RWPE1 (cell line): ENCODE results near the gene RPLP2.

Experiments used
- CTCF ChIA-PET: fragments of 350-600 bp; sonication (Branson Sonifier 250); formaldehyde crosslinking; extraction: SDS; loops from one replicate; lab custom pipeline; 2021; lab: Yijun Ruan, JAX
- POLR2A ChIA-PET: fragments of 400-600 bp; formaldehyde crosslinking; extraction: SDS; loops from one replicate; lab custom pipeline; 2020; ENCODE audit warnings: antibody characterized with exemption; ENCODE audit not compliant: low non-redundant PET; lab: Yijun Ruan, JAX
- DNase-seq: peaks from one replicate; pipeline ENCODE4 v3.0.0; 2012; ENCODE audit warnings: low spot score
- H3K27ac ChIP-seq: fragments of 450-650 bp; 2 replicates; pipeline ENCODE4 v1.5.1; 2017
- CTCF ChIP-seq: fragments of 450-650 bp; conservative IDR thresholded peaks from 2 replicates; pipeline ENCODE4 v1.5.1; 2017; ENCODE audit warnings: low read depth, mild to moderate bottlenecking

The RPLP2 gene

DNA sequence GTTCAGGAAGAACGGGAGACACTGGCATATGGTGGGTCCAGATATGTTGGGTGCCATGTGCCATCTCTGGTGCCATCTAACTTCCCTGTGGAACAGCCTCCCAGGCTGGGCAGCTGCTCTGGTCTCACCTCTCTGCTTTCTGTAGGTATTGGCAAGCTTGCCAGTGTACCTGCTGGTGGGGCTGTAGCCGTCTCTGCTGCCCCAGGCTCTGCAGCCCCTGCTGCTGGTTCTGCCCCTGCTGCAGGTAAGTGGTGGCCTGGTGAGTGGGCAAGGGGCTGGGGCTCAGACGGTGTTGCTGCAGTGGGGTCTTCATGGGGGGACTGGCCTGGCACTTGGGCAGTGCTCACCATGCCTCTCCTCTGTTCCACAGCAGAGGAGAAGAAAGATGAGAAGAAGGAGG is 2.6 kb downstream of the RPLP2 start:
- CTCF ChIA-PET = no interaction called here
- POLR2A ChIA-PET = interaction anchor here (0.7 to 1.1 kb wide), 2 partner anchors 17 to 22 kb away, joined by 3 to 4 read pairs; no protein-coding TSS in a partner anchor
- no peak for TF ChIP-seq CTCF
- no peak for DNase-seq
- peak overlapping the region; percentile 97 for H3K27ac ChIP-seq

- peak overlapping the region; percentile 97 for H3K27ac ChIP-seq
- DNase-seq = no peak
- POLR2A ChIA-PET = interaction anchor here (0.7 to 1.1 kb wide), 2 partner anchors 16 to 22 kb away, joined by 3 to 4 read pairs; no protein-coding TSS in a partner anchor
- TF ChIP-seq CTCF = no peak
- CTCF ChIA-PET = no interaction called here
These were observed 3.3 kb downstream of the RPLP2 start for GRCh38 chr11:813072-813455.

DNA sequence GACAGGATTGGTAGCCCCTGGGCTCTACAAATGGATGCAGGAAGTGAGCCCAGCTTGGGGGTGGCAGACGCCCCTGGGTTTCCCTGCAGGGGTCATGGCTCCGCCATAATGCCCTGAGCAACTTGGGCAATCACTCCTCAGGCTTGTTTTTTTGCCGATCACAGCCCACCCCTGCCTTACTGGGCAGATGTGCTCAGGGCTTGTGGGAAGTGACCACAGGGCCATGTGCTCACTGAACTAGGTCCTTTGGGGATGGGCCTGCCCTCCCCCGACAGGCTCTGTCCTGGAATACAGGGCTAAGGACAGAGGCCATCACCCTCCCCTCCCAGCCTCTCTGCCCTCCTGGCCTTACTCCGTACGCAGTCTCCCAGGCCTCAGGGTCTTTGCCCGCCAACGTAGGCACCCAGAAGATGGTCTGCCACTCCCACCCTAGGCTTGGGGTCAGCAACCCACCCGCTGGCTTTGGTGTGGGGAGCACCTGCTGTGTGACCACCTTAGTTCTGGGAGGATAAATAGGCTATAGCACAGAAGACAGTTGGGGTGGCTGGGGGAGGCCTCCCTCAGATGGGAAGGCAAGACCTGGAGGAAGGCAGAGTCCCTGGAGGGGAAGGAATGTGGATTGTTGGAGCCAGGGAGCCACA is 3.8 kb downstream of the RPLP2 start:
- POLR2A ChIA-PET = no interaction called here
- no peak for TF ChIP-seq CTCF

DNA sequence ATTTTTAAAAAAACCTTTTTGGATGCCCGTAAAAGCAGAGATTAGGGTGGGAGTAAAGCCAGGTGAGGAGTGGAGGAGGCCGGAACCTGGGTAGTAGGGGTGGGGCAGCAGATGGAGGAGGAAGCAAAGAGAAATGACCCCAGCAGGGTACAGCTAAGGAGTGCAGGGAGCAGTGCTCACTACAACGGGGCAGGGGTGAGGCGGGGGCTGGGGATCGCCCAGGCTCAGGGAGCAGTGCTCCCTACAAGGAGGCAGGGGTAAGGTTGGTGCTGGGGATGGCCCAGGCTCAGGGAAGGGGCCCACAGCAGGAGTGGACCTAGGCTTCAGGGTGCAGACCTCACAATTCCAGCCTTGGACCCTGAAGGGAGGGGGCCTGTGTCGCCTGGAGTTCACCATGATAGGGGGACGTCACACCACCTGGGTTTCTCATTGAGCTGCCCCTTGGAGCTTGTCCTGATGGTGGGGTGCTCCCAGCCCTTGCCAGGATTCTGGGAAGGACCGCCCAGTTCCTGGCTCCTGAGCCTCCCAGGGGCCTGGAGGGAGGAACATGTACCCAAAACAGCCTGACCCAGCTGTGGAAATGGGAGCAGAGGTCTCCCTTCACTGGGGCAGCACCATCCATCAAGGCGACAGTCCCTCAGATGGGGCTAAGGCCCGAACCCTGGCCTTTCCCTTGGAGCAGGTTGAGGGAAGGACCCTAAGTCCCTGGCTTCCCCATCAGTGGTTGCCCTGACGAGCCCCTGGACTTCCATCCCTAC is 6.1 kb downstream of the RPLP2 start:
- no peak for TF ChIP-seq CTCF
- CTCF ChIA-PET = interaction anchor here (0.7 kb wide), 1 partner anchor 18 kb away, joined by 3 read pairs; the partner anchor contains the start of gene SLC25A22
- no peak for DNase-seq
- POLR2A ChIA-PET = no interaction called here
- peak overlapping the region; percentile 97 for H3K27ac ChIP-seq

More for the DNA sequence above, 3.8 kb downstream of the RPLP2 start:
- H3K27ac ChIP-seq = peak overlapping the region; percentile 97
- DNase-seq = no peak
- CTCF ChIA-PET = no interaction called here

GRCh38 chr11:816433-816779 is 6.6 kb downstream of the RPLP2 start:
- no peak for TF ChIP-seq CTCF
- ChIA-PET CTCF (interaction anchor here (0.7 to 1.6 kb wide), 2 partner anchors 19 to 31 kb away, joined by 3 to 5 read pairs; partner anchors contain the start of gene SLC25A22), POLR2A (no interaction called here)
- no peak for DNase-seq
- peak overlapping the region; percentile 97 for H3K27ac ChIP-seq

- no peak for TF ChIP-seq CTCF
- POLR2A ChIA-PET = interaction anchor here (0.7 to 1.6 kb wide), 9 partner anchors 9 to 49 kb away, joined by 3 to 10 read pairs (median 4); partner anchors contain the start of genes CD151, POLR2L, RPLP2 and TSPAN4
- peak; percentile 74 for DNase-seq
- peak within 1 kb of the TSS; percentile 97 for H3K27ac ChIP-seq
- CTCF ChIA-PET = interaction anchor here (0.7 kb wide), 1 partner anchor 15 kb away, joined by 3 read pairs; no protein-coding TSS in a partner anchor
These were observed 8.8 kb downstream of the RPLP2 start, which contains the start of gene PNPLA2 for GRCh38 chr11:818396-819128. PNPLA2 (plus strand) TSS chr11:818914; CDS start chr11:819719, 805 bp downstream.
